ENCODE results near the gene TNIP1. TPM values are rescaled to one million over a fixed set of nuclear protein-coding genes. Genes with fewer than 3 reads are reported as not detected.

Gene TNIP1
- total and polyA plus RNA-seq, 4 donors: 81.5 to 308 (median 129) TPM

GRCh38 chr5:151093476-151093889 is 12.6 kb upstream of the TNIP1 start:
- TF ChIP-seq, protein P1, sequence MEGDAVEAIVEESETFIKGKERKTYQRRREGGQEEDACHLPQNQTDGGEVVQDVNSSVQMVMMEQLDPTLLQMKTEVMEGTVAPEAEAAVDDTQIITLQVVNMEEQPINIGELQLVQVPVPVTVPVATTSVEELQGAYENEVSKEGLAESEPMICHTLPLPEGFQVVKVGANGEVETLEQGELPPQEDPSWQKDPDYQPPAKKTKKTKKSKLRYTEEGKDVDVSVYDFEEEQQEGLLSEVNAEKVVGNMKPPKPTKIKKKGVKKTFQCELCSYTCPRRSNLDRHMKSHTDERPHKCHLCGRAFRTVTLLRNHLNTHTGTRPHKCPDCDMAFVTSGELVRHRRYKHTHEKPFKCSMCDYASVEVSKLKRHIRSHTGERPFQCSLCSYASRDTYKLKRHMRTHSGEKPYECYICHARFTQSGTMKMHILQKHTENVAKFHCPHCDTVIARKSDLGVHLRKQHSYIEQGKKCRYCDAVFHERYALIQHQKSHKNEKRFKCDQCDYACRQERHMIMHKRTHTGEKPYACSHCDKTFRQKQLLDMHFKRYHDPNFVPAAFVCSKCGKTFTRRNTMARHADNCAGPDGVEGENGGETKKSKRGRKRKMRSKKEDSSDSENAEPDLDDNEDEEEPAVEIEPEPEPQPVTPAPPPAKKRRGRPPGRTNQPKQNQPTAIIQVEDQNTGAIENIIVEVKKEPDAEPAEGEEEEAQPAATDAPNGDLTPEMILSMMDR (IDR thresholded peaks at IDR 0.05; ENCODE audit: control extremely low read depth, extremely low read depth): no peak
- no peak overlapping the region for H3K4me3 ChIP-seq
- H3K36me3 ChIP-seq (ENCODE audit: control insufficient read depth in 4 of 4, insufficient read depth in 4 of 4, low read length in 4 of 4): peaks cover 0 to under 1% (median 0%) of the 10 kb centered on the region in 4 donors
- H3K27me3 ChIP-seq (ENCODE audit: control insufficient read depth in 3 of 3, insufficient read depth in 3 of 3, low read length in 2 of 3): no peaks in the 10 kb centered on the region
- H3K4me1 ChIP-seq (ENCODE audit: control insufficient read depth in 5 of 5, insufficient read depth in 5 of 5, low read length in 5 of 5): peaks cover 0 to 40% (median 32%) of the 10 kb centered on the region in 5 donors
- peak; percentile 42 to 86 (median 72) for DNase-seq
- H3K9ac ChIP-seq (ENCODE audit: insufficient read depth in 1 of 2, low read length in 2 of 2): peak overlapping the region in 1 of 2 donors; percentile 17
- H3K27ac ChIP-seq (ENCODE audit: low read depth in 1 of 2, low read length in 1 of 2): peak overlapping the region; percentile 68 to 90
- ATAC-seq (ENCODE audit: insufficient read depth, low FRiP score): peak; percentile 60
- no peaks in the 10 kb centered on the region for H3K9me3 ChIP-seq (ENCODE audit: control insufficient read depth in 4 of 4, insufficient read depth in 3 of 4, low read length in 3 of 4)
- 6 to 8% methylated on average over 2 of the region's 2 CpGs for WGBS, 2 donors

GRCh38 chr5:151092762-151093161 is 11.9 kb upstream of the TNIP1 start:
- H3K4me1 ChIP-seq (ENCODE audit: control insufficient read depth in 5 of 5, insufficient read depth in 5 of 5, low read length in 5 of 5): peaks cover 0 to 46% (median 32%) of the 10 kb centered on the region in 5 donors

DNA sequence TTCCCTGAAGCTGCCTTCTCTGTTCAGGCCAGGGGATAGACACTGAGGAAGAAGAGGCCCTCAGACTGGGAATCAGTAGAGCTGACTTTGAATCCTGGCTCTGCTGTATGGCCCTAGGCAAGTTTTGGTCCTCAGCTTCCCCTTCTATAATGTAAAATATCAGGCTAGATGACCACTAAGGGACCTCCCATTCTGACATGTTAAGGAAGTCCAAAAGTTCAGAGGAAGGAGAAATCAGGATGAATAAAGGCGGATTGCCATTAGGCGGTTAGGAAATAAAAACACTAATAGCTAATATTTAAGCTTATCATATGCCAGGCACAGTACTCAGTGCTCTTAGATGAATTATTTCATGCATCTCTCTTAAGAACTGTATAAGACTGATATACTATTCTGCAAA is 8.9 kb upstream of the TNIP1 start:
- H3K4me1 ChIP-seq (ENCODE audit: control insufficient read depth in 5 of 5, insufficient read depth in 5 of 5, low read length in 5 of 5): peaks cover 0 to 60% (median 28%) of the 10 kb centered on the region in 5 donors
- WGBS, 2 donors: 49 to 53% methylated on average over 2 of the region's 2 CpGs
- H3K27me3 ChIP-seq (ENCODE audit: control insufficient read depth in 3 of 3, insufficient read depth in 3 of 3, low read length in 2 of 3): no peaks in the 10 kb centered on the region
- no peak for DNase-seq
- TF ChIP-seq, protein P1 (IDR thresholded peaks at IDR 0.05; ENCODE audit: control extremely low read depth, extremely low read depth): no peak
- H3K27ac ChIP-seq (ENCODE audit: low read depth in 1 of 2, low read length in 1 of 2): no peak overlapping the region
- ATAC-seq (ENCODE audit: insufficient read depth, low FRiP score): no peak
- H3K9ac ChIP-seq (ENCODE audit: insufficient read depth in 1 of 2, low read length in 2 of 2): no peak overlapping the region
- no peak overlapping the region for H3K4me3 ChIP-seq
- H3K36me3 ChIP-seq (ENCODE audit: control insufficient read depth in 4 of 4, insufficient read depth in 4 of 4, low read length in 4 of 4): no peaks in the 10 kb centered on the region
- no peaks in the 10 kb centered on the region for H3K9me3 ChIP-seq (ENCODE audit: control insufficient read depth in 4 of 4, insufficient read depth in 3 of 4, low read length in 3 of 4)

More at GRCh38 chr5:151092762-151093161, 11.9 kb upstream of the TNIP1 start:
- Histone ChIP-seq H3K36me3 (ENCODE audit: control insufficient read depth in 4 of 4, insufficient read depth in 4 of 4, low read length in 4 of 4) (no peaks in the 10 kb centered on the region), H3K4me3 (no peak overlapping the region), H3K9me3 (ENCODE audit: control insufficient read depth in 4 of 4, insufficient read depth in 3 of 4, low read length in 3 of 4) (no peaks in the 10 kb centered on the region), H3K27ac (ENCODE audit: low read depth in 1 of 2, low read length in 1 of 2) (peak overlapping the region in 1 of 2 donors; percentile 52), H3K9ac (ENCODE audit: insufficient read depth in 1 of 2, low read length in 2 of 2) (no peak overlapping the region), H3K27me3 (ENCODE audit: control insufficient read depth in 3 of 3, insufficient read depth in 3 of 3, low read length in 2 of 3) (no peaks in the 10 kb centered on the region)
- DNase-seq (no peak), ATAC-seq (ENCODE audit: insufficient read depth, low FRiP score) (no peak)
- WGBS, 2 donors: 68 to 80% methylated on average over 2 of the region's 2 CpGs
- TF ChIP-seq, protein P1 (IDR thresholded peaks at IDR 0.05; ENCODE audit: control extremely low read depth, extremely low read depth): no peak

- Histone ChIP-seq H3K36me3 (ENCODE audit: control insufficient read depth in 4 of 4, insufficient read depth in 4 of 4, low read length in 4 of 4) (no peaks in the 10 kb centered on the region), H3K27me3 (ENCODE audit: control insufficient read depth in 3 of 3, insufficient read depth in 3 of 3, low read length in 2 of 3) (no peaks in the 10 kb centered on the region), H3K27ac (ENCODE audit: low read depth in 1 of 2, low read length in 1 of 2) (no peak overlapping the region), H3K4me1 (ENCODE audit: control insufficient read depth in 5 of 5, insufficient read depth in 5 of 5, low read length in 5 of 5) (peaks cover 0 to 53% (median 21%) of the 10 kb centered on the region in 5 donors), H3K9me3 (ENCODE audit: control insufficient read depth in 4 of 4, insufficient read depth in 3 of 4, low read length in 3 of 4) (no peaks in the 10 kb centered on the region), H3K4me3 (no peak overlapping the region), H3K9ac (ENCODE audit: insufficient read depth in 1 of 2, low read length in 2 of 2) (no peak overlapping the region)
- TF ChIP-seq, protein P1 (IDR thresholded peaks at IDR 0.05; ENCODE audit: control extremely low read depth, extremely low read depth): no peak
- no peak for DNase-seq
- ATAC-seq (ENCODE audit: insufficient read depth, low FRiP score): no peak
- 77 to 83% methylated on average over 4 of the region's 4 CpGs for WGBS, 2 donors
Measured at GRCh38 chr5:151088986-151089385, 8.2 kb upstream of the TNIP1 start.
